Breast epithelium (tissue), 4 donors: ENCODE measurements around the gene HSPA12B. TPM values are rescaled to one million over a fixed set of nuclear protein-coding genes. Genes with fewer than 3 reads are reported as not detected.

ENCODE experiments used
- DNase-seq, 2 donors: peaks; one replicate each; pipeline ENCODE4 v3.0.0-alpha.2; 2019; ENCODE audit warnings: low spot score in 2 of 2
- H3K27ac ChIP-seq, 2 donors: fragments of 200-600 bp; sonication (generic) in 1 of 2; one replicate each; pipeline ENCODE4 v1.5.1; 2016 to 2019; ENCODE audit warnings: mild to moderate bottlenecking in 1 of 2
- H3K27me3 ChIP-seq, 2 donors: fragments of 200-600 bp; sonication (generic) in 1 of 2; one replicate each; pipeline versions ENCODE4 v1.5.1 to v1.6.0; 2017 to 2019; ENCODE audit warnings: control low read depth in 1 of 2, mild to moderate bottlenecking in 1 of 2
- H3K36me3 ChIP-seq: fragments of 200-600 bp; one replicate; pipeline ENCODE4 v1.5.1; 2019
- H3K4me1 ChIP-seq, 2 donors: fragments of 200-600 bp; sonication (generic); one replicate each; pipeline ENCODE4 v1.5.1; 2016 to 2019; ENCODE audit warnings: control low read depth in 1 of 2
- H3K4me3 ChIP-seq, 3 donors: fragments of 200-600 bp; sonication (generic); 1 replicate in 2 of 3; 2 replicates in 1 of 3; pipeline ENCODE4 v1.5.1; 2016 to 2019; ENCODE audit warnings: mild to moderate bottlenecking in 3 of 3, moderate library complexity in 2 of 3
- H3K9me3 ChIP-seq, 2 donors: fragments of 200-600 bp; sonication (generic) in 1 of 2; one replicate each; pipeline ENCODE4 v1.5.1; 2016 to 2019; ENCODE audit warnings: control low read depth in 1 of 2
- CTCF ChIP-seq, 3 donors: fragments of 450-650 bp; IDR thresholded peaks; one replicate each; pipeline ENCODE4 v1.5.1; 2016 to 2017; ENCODE audit warnings: antibody characterized with exemption in 3 of 3, mild to moderate bottlenecking in 3 of 3, moderate library complexity in 3 of 3
- POLR2A ChIP-seq: fragments of 450-650 bp; IDR thresholded peaks from one replicate; pipeline ENCODE4 v1.6.1; 2016; ENCODE audit warnings: antibody characterized with exemption, mild to moderate bottlenecking, moderate library complexity
- POLR2AphosphoS5 ChIP-seq, 3 donors: sonication (generic); formaldehyde crosslinking; IDR thresholded peaks; one replicate each; pipeline ENCODE4 v1.6.1; 2017; ENCODE audit warnings: antibody characterized with exemption in 3 of 3
- intact Hi-C: fragments of 100-400 bp; cut with DNase I; formaldehyde crosslinking; loops from one replicate; pipeline ENCODE4 v1.15.1; 2023; ENCODE audit warnings: low total_unique reads
- total RNA-seq, 3 donors: library from RNA; depleted of rRNA; stranded (reverse); fragments of >200 nt; gene quantifications; one replicate each; pipeline ENCODE4 v1.1.0, GENCODE V29; 2016

Gene HSPA12B
- total RNA-seq, 3 donors from 2014 or later: 7.0 to 25.2 (median 9.3) TPM

- Histone ChIP-seq H3K27ac (no peak overlapping the region), H3K36me3 (no peaks in the 10 kb centered on the region), H3K27me3 (no peaks in the 10 kb centered on the region), H3K4me1 (no peaks in the 10 kb centered on the region), H3K4me3 (no peak overlapping the region), H3K9me3 (peaks cover 0 to 3% of the 10 kb centered on the region in 2 donors)
- no peak for DNase-seq
- TF ChIP-seq POLR2AphosphoS5 (IDR thresholded peaks at IDR 0.05) (no peak), POLR2A (no peak), CTCF (IDR thresholded peaks at IDR 0.05) (no peak)
- intact Hi-C loops: no loop called here
Measured at GRCh38 chr20:3701061-3701998, 31.2 kb upstream of the HSPA12B start.

GRCh38 chr20:3702611-3703391 is 29.7 kb upstream of the HSPA12B start:
- TF ChIP-seq CTCF (IDR thresholded peaks at IDR 0.05) (no peak), POLR2A (no peak), POLR2AphosphoS5 (IDR thresholded peaks at IDR 0.05) (no peak)
- H3K4me3 ChIP-seq: no peak overlapping the region
- H3K27me3 ChIP-seq: no peaks in the 10 kb centered on the region
- intact Hi-C loops: no loop called here
- H3K36me3 ChIP-seq: no peaks in the 10 kb centered on the region
- no peak overlapping the region for H3K27ac ChIP-seq
- H3K4me1 ChIP-seq: no peaks in the 10 kb centered on the region
- H3K9me3 ChIP-seq: no peaks in the 10 kb centered on the region
- DNase-seq: no peak

DNA sequence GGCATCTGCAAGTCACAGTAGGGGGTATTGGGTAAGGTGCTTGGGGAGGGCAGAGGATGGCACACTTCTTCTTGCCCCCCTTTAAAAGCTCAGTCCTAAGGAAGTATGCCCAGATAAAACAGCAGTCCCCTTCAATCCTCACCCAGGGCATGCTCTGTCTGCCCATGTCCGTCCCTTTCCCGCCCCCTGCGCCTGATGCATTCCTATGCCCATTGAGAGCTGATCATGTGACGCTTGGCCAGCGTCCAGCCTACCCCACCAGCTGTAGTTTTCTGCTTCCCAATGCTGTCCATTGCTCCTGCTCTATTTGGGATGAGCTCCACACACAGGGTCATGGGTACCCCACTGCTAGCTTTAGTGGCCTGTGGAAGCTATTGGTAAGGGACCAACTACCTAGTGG is 28.4 kb upstream of the HSPA12B start:
- intact Hi-C loops: no loop called here
- Histone ChIP-seq H3K27ac (no peak overlapping the region), H3K4me1 (no peaks in the 10 kb centered on the region), H3K27me3 (no peaks in the 10 kb centered on the region), H3K36me3 (no peaks in the 10 kb centered on the region), H3K4me3 (no peak overlapping the region), H3K9me3 (no peaks in the 10 kb centered on the region)
- no peak for DNase-seq
- TF ChIP-seq CTCF (IDR thresholded peaks at IDR 0.05): no peak
- TF ChIP-seq POLR2A: no peak
- no peak for TF ChIP-seq POLR2AphosphoS5 (IDR thresholded peaks at IDR 0.05)

DNA sequence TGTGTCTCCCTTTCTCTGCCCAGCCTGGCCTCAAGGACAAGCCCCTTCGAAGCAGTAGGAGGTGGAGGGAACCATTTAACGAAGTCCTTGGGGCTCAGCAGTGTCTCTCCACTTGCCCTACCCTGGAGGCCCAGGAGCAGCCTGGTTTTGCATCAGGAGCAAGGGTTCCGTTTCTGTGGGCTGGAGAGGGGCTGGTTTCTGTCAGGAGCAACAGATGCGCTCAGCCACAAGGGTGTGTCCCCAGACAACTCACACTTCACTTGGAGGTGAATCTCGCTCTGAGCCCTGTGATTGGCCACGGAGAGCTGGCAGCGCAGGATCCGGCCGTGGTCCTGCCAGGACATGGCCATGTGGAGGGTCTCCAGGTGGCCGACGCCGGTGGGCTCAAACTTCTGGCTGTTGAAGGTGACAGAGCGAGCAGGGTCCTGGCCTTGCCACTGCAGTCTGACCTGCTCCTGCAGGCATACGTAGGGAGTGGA is 27.0 kb upstream of the HSPA12B start:
- Histone ChIP-seq H3K9me3 (no peaks in the 10 kb centered on the region), H3K27ac (no peak overlapping the region), H3K36me3 (no peaks in the 10 kb centered on the region), H3K27me3 (no peaks in the 10 kb centered on the region), H3K4me1 (peaks cover 0 to under 1% of the 10 kb centered on the region in 2 donors), H3K4me3 (no peak overlapping the region)
- intact Hi-C loops: no loop called here
- TF ChIP-seq POLR2A: no peak
- DNase-seq: no peak

GRCh38 chr20:3705970-3706739 is 26.3 kb upstream of the HSPA12B start:
- TF ChIP-seq CTCF (IDR thresholded peaks at IDR 0.05) (no peak), POLR2AphosphoS5 (IDR thresholded peaks at IDR 0.05) (no peak), POLR2A (no peak)
- H3K27ac ChIP-seq: no peak overlapping the region
- H3K4me1 ChIP-seq: peaks cover 0 to 3% of the 10 kb centered on the region in 2 donors
- no peak for DNase-seq
- H3K9me3 ChIP-seq: no peaks in the 10 kb centered on the region
- intact Hi-C loops: no loop called here
- H3K4me3 ChIP-seq: no peak overlapping the region
- H3K36me3 ChIP-seq: no peaks in the 10 kb centered on the region
- H3K27me3 ChIP-seq: no peaks in the 10 kb centered on the region
